SK-N-MC (cell line): ENCODE results near the gene PROB1.

Experiments used
- EZH2 ChIP-seq: fragments of 200-600 bp; sonication (generic); IDR thresholded peaks from one replicate; pipeline ENCODE4 v1.6.1; 2017; ENCODE audit warnings: antibody characterized with exemption
- POLR2AphosphoS5 ChIP-seq: IDR thresholded peaks from 2 replicates; pipeline ENCODE4 v1.6.1; 2012; ENCODE audit warnings: mild to moderate bottlenecking, low read depth, low read length, borderline replicate concordance

GRCh38 chr5:139378941-139379361 is 16.0 kb downstream of the PROB1 start:
- TF ChIP-seq POLR2AphosphoS5, result no peak
- TF ChIP-seq EZH2, result no peak
